Measurements from ENCODE around the gene ACP5. TPM values are rescaled to one million over a fixed set of nuclear protein-coding genes. Genes with fewer than 3 reads are reported as not detected.

Gene ACP5
- 10.3 to 35.5 TPM (median 15.0 TPM) in 3 replicates for polyA plus RNA-seq
- polyA plus RNA-seq (2011; ENCODE audit: low read depth) = 2.5 TPM
- 9.9 and 12.0 TPM in 2 replicates for polyA plus RNA-seq (2011; cell fraction: cytosol; rRNA removed)
- polyA plus RNA-seq (2011; cell fraction: nucleus; rRNA removed) = 12.5 and 18.0 TPM in 2 replicates
- polyA plus RNA-seq (2012; ENCODE audit: low replicate concordance) = 3.9 and 8.7 TPM in 2 replicates
- 5.9 to 24.7 TPM (median 9.1 TPM) in 3 replicates for polyA minus RNA-seq
- polyA minus RNA-seq (2011; cell fraction: cytosol; rRNA and poly(A)+ RNA removed) = 11.7 TPM
- polyA minus RNA-seq (2011; cell fraction: nucleus; rRNA and poly(A)+ RNA removed) = 8.8 and 13.3 TPM in 2 replicates

GRCh38 chr19:11577451-11578257 is at the start of gene ACP5:
ACP5 (minus strand) TSS chr19:11577645; CDS start chr19:11577317, 328 bp downstream.
- peak within 1 kb of the TSS; percentile 69 for H3K4me2 ChIP-seq (ENCODE audit: control insufficient read depth, extremely low read depth, insufficient read depth, low read depth, low read length)
- H2AFZ ChIP-seq (ENCODE audit: control insufficient read depth, low read length) = peak within 1 kb of the TSS; percentile 81
- H3K9me3 ChIP-seq (ENCODE audit: control insufficient read depth, low read depth, low read length) = no peaks in the 10 kb centered on the region
- no peak for DNase-seq (ENCODE audit: low read depth, low spot score)
- TF ChIP-seq CTCF (optimal IDR thresholded peaks at IDR 0.05 in 1 of 3, IDR thresholded peaks at IDR 0.05 in 1 of 3, conservative IDR thresholded peaks at IDR 0.05 in 1 of 3; ENCODE audit: extremely low read depth in 1 of 3, insufficient read depth in 2 of 3, low read length in 3 of 3) (no peak), EZH2 (IDR thresholded peaks at IDR 0.05; ENCODE audit: low read length) (no peak)
- H3K27me3 ChIP-seq (ENCODE audit: control insufficient read depth, extremely low read depth, insufficient read depth, low read length) = no peaks in the 10 kb centered on the region
- no peaks in the 10 kb centered on the region for H3K79me2 ChIP-seq (ENCODE audit: control insufficient read depth, insufficient read depth, low read length)
- H3K36me3 ChIP-seq (ENCODE audit: control insufficient read depth in 2 of 2, extremely low read depth in 1 of 2, insufficient read depth in 2 of 2, low read length in 2 of 2) = no peaks in the 10 kb centered on the region
- H4K20me1 ChIP-seq (ENCODE audit: control insufficient read depth, extremely low read depth, insufficient read depth, low read length) = no peaks in the 10 kb centered on the region
- peak within 1 kb of the TSS in 2 of 3 experiments; percentile 33 for H3K4me3 ChIP-seq (ENCODE audit: control insufficient read depth in 2 of 3, extremely low read depth in 1 of 3, insufficient read depth in 2 of 3, low read depth in 1 of 3, low read length in 3 of 3)
- no peak within 1 kb of the TSS for H3K9ac ChIP-seq (ENCODE audit: control insufficient read depth, extremely low read depth, insufficient read depth, low read length)
- FAIRE-seq = no peak
- H3K4me1 ChIP-seq (ENCODE audit: control insufficient read depth, extremely low read depth, insufficient read depth, low read length) = peaks cover 13% of the 10 kb centered on the region
- no peak within 1 kb of the TSS for H3K27ac ChIP-seq (ENCODE audit: control insufficient read depth, insufficient read depth, low read length)
- no peaks in the 10 kb centered on the region for H3K9me1 ChIP-seq (ENCODE audit: control insufficient read depth, extremely low read depth, insufficient read depth, low read length)
- dilution Hi-C loops (cut with MboI; ENCODE audit: extremely low pct_ligation_motif_present, low sequenced_read_pairs) = no loop called here

GRCh38 chr19:11626252-11626651 is 48.8 kb upstream of the ACP5 start:
- H3K9me3 ChIP-seq (ENCODE audit: control insufficient read depth, low read depth, low read length) = no peaks in the 10 kb centered on the region

More at GRCh38 chr19:11626252-11626651, 48.8 kb upstream of the ACP5 start:
- TF ChIP-seq EZH2 (IDR thresholded peaks at IDR 0.05; ENCODE audit: low read length) (no peak), CTCF (optimal IDR thresholded peaks at IDR 0.05 in 1 of 3, IDR thresholded peaks at IDR 0.05 in 1 of 3, conservative IDR thresholded peaks at IDR 0.05 in 1 of 3; ENCODE audit: extremely low read depth in 1 of 3, insufficient read depth in 2 of 3, low read length in 3 of 3) (no peak)
- FAIRE-seq (no peak), DNase-seq (ENCODE audit: low read depth, low spot score) (no peak)
- H3K27me3 ChIP-seq (ENCODE audit: control insufficient read depth, extremely low read depth, insufficient read depth, low read length) = no peaks in the 10 kb centered on the region
- H3K79me2 ChIP-seq (ENCODE audit: control insufficient read depth, insufficient read depth, low read length) = no peaks in the 10 kb centered on the region
- no peaks in the 10 kb centered on the region for H3K36me3 ChIP-seq (ENCODE audit: control insufficient read depth in 2 of 2, extremely low read depth in 1 of 2, insufficient read depth in 2 of 2, low read length in 2 of 2)
- H3K27ac ChIP-seq (ENCODE audit: control insufficient read depth, insufficient read depth, low read length) = no peak overlapping the region
- no peak overlapping the region for H3K9ac ChIP-seq (ENCODE audit: control insufficient read depth, extremely low read depth, insufficient read depth, low read length)
- no peak overlapping the region for H3K4me3 ChIP-seq (ENCODE audit: control insufficient read depth in 2 of 3, extremely low read depth in 1 of 3, insufficient read depth in 2 of 3, low read depth in 1 of 3, low read length in 3 of 3)
- dilution Hi-C loops (cut with MboI; ENCODE audit: extremely low pct_ligation_motif_present, low sequenced_read_pairs) = no loop called here
- no peaks in the 10 kb centered on the region for H3K9me1 ChIP-seq (ENCODE audit: control insufficient read depth, extremely low read depth, insufficient read depth, low read length)
- H4K20me1 ChIP-seq (ENCODE audit: control insufficient read depth, extremely low read depth, insufficient read depth, low read length) = no peaks in the 10 kb centered on the region
- H2AFZ ChIP-seq (ENCODE audit: control insufficient read depth, low read length) = no peak overlapping the region
- no peak overlapping the region for H3K4me2 ChIP-seq (ENCODE audit: control insufficient read depth, extremely low read depth, insufficient read depth, low read depth, low read length)
- peaks cover 11% of the 10 kb centered on the region for H3K4me1 ChIP-seq (ENCODE audit: control insufficient read depth, extremely low read depth, insufficient read depth, low read length)

All from keratinocyte (primary cell).